Fibroblast of lung (primary cell): ENCODE results near the gene KCNMA1.

ENCODE experiments used
- CTCF ChIP-seq, 2 donors: IDR thresholded peaks in 1 of 2; conservative IDR thresholded peaks in 1 of 2; 1 replicate in 1 of 2; 2 replicates in 1 of 2; pipeline ENCODE4 v1.5.1; 2011 to 2012; ENCODE audit warnings: low read length in 2 of 2, control low read depth in 1 of 2, inconsistent platforms in 1 of 2, low read depth in 1 of 2, mild to moderate bottlenecking in 1 of 2
- EZH2 ChIP-seq: IDR thresholded peaks from 2 replicates; pipeline ENCODE4 v1.5.1; 2012; ENCODE audit warnings: low read length, control low read depth, mild to moderate bottlenecking; ENCODE audit errors: missing control alignments

GRCh38 chr10:77597560-77597959, 40.0 kb downstream of the KCNMA1 start:
- no peak for TF ChIP-seq CTCF (conservative IDR thresholded peaks at IDR 0.05 in 1 of 2, IDR thresholded peaks at IDR 0.05 in 1 of 2; ENCODE audit: low read depth in 1 of 2, low read length in 2 of 2)
- no peak for TF ChIP-seq EZH2
